Activated naive CD8-positive, alpha-beta T cell treated with anti-CD3 and anti-CD28 coated beads, Interleukin-2, amount 50 U/mL, for 16 hours (primary cell): Measurements from ENCODE around the gene HOXC11.

ENCODE experiments used
- DNase-seq: peaks from one replicate; pipeline ENCODE4 v3.0.0-alpha.2; 2020; ENCODE audit warnings: low read depth, low spot score

HOXC11 gene

GRCh38 chr12:53973236-53974042 lies 513 bp downstream of the HOXC11 start:
- DNase-seq, result no peak

- no peak for DNase-seq
Measured at GRCh38 chr12:53974084-53975063, 1.4 kb downstream of the HOXC11 start, which contains the start of gene HOTAIR. Gene HOTAIR (minus strand): TSS chr12:53974954.

GRCh38 chr12:53975064-53975471 lies 2.1 kb downstream of the HOXC11 start:
- no peak for DNase-seq

- no peak for DNase-seq
Measured at GRCh38 chr12:53975479-53976152, 2.7 kb downstream of the HOXC11 start.

GRCh38 chr12:53976172-53976822 lies 3.4 kb downstream of the HOXC11 start:
- no peak for DNase-seq

GRCh38 chr12:53976823-53977595 lies 4.1 kb downstream of the HOXC11 start:
- no peak for DNase-seq

GRCh38 chr12:53977596-53978445 lies 4.9 kb downstream of the HOXC11 start:
- DNase-seq, result no peak

- DNase-seq, result no peak
Measured at GRCh38 chr12:53978477-53979356, 5.8 kb downstream of the HOXC11 start.

GRCh38 chr12:53980104-53980801 lies 7.3 kb downstream of the HOXC11 start:
- no peak for DNase-seq

- DNase-seq, result no peak
Measured at GRCh38 chr12:53980802-53981496, 8.0 kb downstream of the HOXC11 start.

- DNase-seq, result no peak
Measured at GRCh38 chr12:53981634-53982565, 9.0 kb downstream of the HOXC11 start.

- DNase-seq, result no peak
Measured at GRCh38 chr12:53982648-53983567, 10.0 kb downstream of the HOXC11 start.

GRCh38 chr12:53983568-53983949 lies 10.6 kb downstream of the HOXC11 start:
- DNase-seq, result no peak

GRCh38 chr12:53983950-53984572 lies 11.1 kb downstream of the HOXC11 start:
- no peak for DNase-seq
